ENCODE data around the gene SEMA5A.

Gene SEMA5A

GRCh38 chr5:9547122-9547947 lies 1.5 kb upstream of the SEMA5A start:
- DNase-seq, result no peak

- DNase-seq, result no peak
Measured at GRCh38 chr5:9545136-9545991, 511 bp downstream of the SEMA5A start.

- DNase-seq, result no peak
Measured at GRCh38 chr5:9544502-9545135, 1.3 kb downstream of the SEMA5A start.

GRCh38 chr5:9544056-9544455 lies 1.8 kb downstream of the SEMA5A start:
- no peak for DNase-seq

GRCh38 chr5:9543311-9543920 lies 2.5 kb downstream of the SEMA5A start:
- no peak for DNase-seq

- no peak for DNase-seq
Measured at GRCh38 chr5:9540791-9541190, 5.1 kb downstream of the SEMA5A start.

- DNase-seq, result no peak
Measured at GRCh38 chr5:9538504-9538903, 7.4 kb downstream of the SEMA5A start.

GRCh38 chr5:9537223-9538141 lies 8.4 kb downstream of the SEMA5A start:
- no peak for DNase-seq

- DNase-seq, result no peak
Measured at GRCh38 chr5:9536717-9537116, 9.2 kb downstream of the SEMA5A start.

- DNase-seq, result no peak
Measured at GRCh38 chr5:9534881-9535517, 10.9 kb downstream of the SEMA5A start.

- no peak for DNase-seq
Measured at GRCh38 chr5:9533562-9534364, 12.1 kb downstream of the SEMA5A start.

- DNase-seq, result no peak
Measured at GRCh38 chr5:9533096-9533495, 12.8 kb downstream of the SEMA5A start.

- DNase-seq, result no peak
Measured at GRCh38 chr5:9529513-9529912, 16.4 kb downstream of the SEMA5A start.

- DNase-seq, result no peak
Measured at GRCh38 chr5:9529041-9529480, 16.8 kb downstream of the SEMA5A start.

GRCh38 chr5:9524941-9525340 lies 20.9 kb downstream of the SEMA5A start:
- DNase-seq, result no peak

GRCh38 chr5:9523090-9523823 lies 22.6 kb downstream of the SEMA5A start:
- no peak for DNase-seq

GRCh38 chr5:9519537-9519936 lies 26.3 kb downstream of the SEMA5A start:
- DNase-seq, result no peak

GRCh38 chr5:9516591-9516990 lies 29.3 kb downstream of the SEMA5A start:
- DNase-seq, result no peak

- no peak for DNase-seq
Measured at GRCh38 chr5:9515436-9515835, 30.4 kb downstream of the SEMA5A start.

GRCh38 chr5:9514968-9515367 lies 30.9 kb downstream of the SEMA5A start:
- DNase-seq, result no peak

Measured in AML-193 (cell line).